ENCODE data around the gene ATP2A1. TPM values are rescaled to one million over a fixed set of nuclear protein-coding genes. Genes with fewer than 3 reads are reported as not detected.

Gene ATP2A1
- total and polyA plus RNA-seq, 2 of the 13 experiments (the other 11 are each of a cell fraction or from before 2014, with no cell fraction given), result 3.2 to 12.5 TPM

- TF ChIP-seq RERE (CRISPR knock-in tag; IDR thresholded peaks at IDR 0.05; ENCODE audit: low read depth) (no peak), ZNF207 (IDR thresholded peaks at IDR 0.05; ENCODE audit: borderline replicate concordance) (no peak), MED13 (CRISPR knock-in tag; IDR thresholded peaks at IDR 0.05) (0 out of 2 replicates have a peak, but pooled peaks have one; percentile 48), SMYD3 (CRISPR knock-in tag; IDR thresholded peaks at IDR 0.05) (no peak), ASH2L (IDR thresholded peaks at IDR 0.05; ENCODE audit: insufficient read length, low read depth, low read length) (peak; percentile 93), SATB2 (CRISPR knock-in tag; IDR thresholded peaks at IDR 0.05) (no peak), AKNA (CRISPR knock-in tag; IDR thresholded peaks at IDR 0.05; ENCODE audit: borderline replicate concordance) (no peak), PRDM15 (CRISPR knock-in tag; IDR thresholded peaks at IDR 0.05) (peak; percentile 62), ZNF569 (CRISPR knock-in tag; IDR thresholded peaks at IDR 0.05; ENCODE audit: borderline replicate concordance) (no peak), ZNF614 (CRISPR knock-in tag; IDR thresholded peaks at IDR 0.05; ENCODE audit: borderline replicate concordance) (no peak), JDP2 (CRISPR knock-in tag; IDR thresholded peaks at IDR 0.05; ENCODE audit: borderline replicate concordance) (no peak), ZBTB8A (CRISPR knock-in tag; IDR thresholded peaks at IDR 0.05; ENCODE audit: borderline replicate concordance, low read depth) (no peak; the same call in 1 of the 2 replicates), ZNF639 (CRISPR knock-in tag; conservative IDR thresholded peaks at IDR 0.05) (peak; percentile 96)
Observed at GRCh38 chr16:28924762-28925385, 46.6 kb downstream of the ATP2A1 start, which contains the start of gene RABEP2 (continued).

Measured in HepG2 (cell line).